GM12878 (cell line): ENCODE data around the gene TSR1. TPM values are rescaled to one million over a fixed set of nuclear protein-coding genes. Genes with fewer than 3 reads are reported as not detected.

Source experiments
- ASH2L ChIP-seq: fragments of 300-600, 200-600 bp; sonication (generic); IDR thresholded peaks from 2 replicates; pipeline ENCODE4 v1.6.1; 2017; ENCODE audit warnings: low read depth, mild to moderate bottlenecking, borderline replicate concordance
- BRCA1 ChIP-seq: IDR thresholded peaks from 2 replicates; pipeline ENCODE4 v1.6.1; 2011; ENCODE audit warnings: low read depth, low read length, improper control_type of control experiment
- CEBPZ ChIP-seq: fragments of 150-350 bp; IDR thresholded peaks from 2 replicates; pipeline ENCODE4 v1.6.1; 2016; ENCODE audit warnings: low read depth, low read length
- CHD2 ChIP-seq: IDR thresholded peaks from 2 replicates; pipeline ENCODE4 v1.6.1; 2011; ENCODE audit warnings: low read depth, low read length, improper control_type of control experiment, borderline replicate concordance
- CHD4 ChIP-seq: fragments of 200-600 bp; sonication (generic); IDR thresholded peaks from 2 replicates; pipeline ENCODE4 v1.6.1; 2016; ENCODE audit warnings: mild to moderate bottlenecking
- DPF2 ChIP-seq: fragments of 450-650 bp; IDR thresholded peaks from 2 replicates; pipeline ENCODE4 v1.6.1; 2017; ENCODE audit warnings: mild to moderate bottlenecking
- ELK1 ChIP-seq: IDR thresholded peaks from 2 replicates; pipeline ENCODE4 v1.6.1; 2012; ENCODE audit warnings: low read depth, low read length, improper control_type of control experiment
- EP300 ChIP-seq, 2 experiments: fragments of 150-350 bp in 1 of 2; IDR thresholded peaks; 2 replicates each; pipeline ENCODE4 v1.6.1; 2011 to 2012; ENCODE audit warnings: low read depth in 2 of 2, low read length in 2 of 2, borderline replicate concordance in 1 of 2, improper control_type of control experiment in 1 of 2, inconsistent platforms in 1 of 2; ENCODE audit not compliant: control insufficient read depth in 1 of 2
- JUND ChIP-seq: IDR thresholded peaks from 2 replicates; pipeline ENCODE4 v1.6.1; 2012; ENCODE audit warnings: low read depth, mild to moderate bottlenecking, low read length, improper control_type of control experiment, moderate library complexity
- MXI1 ChIP-seq: fragments of 150-350 bp; IDR thresholded peaks from 2 replicates; pipeline ENCODE4 v1.6.1; 2011; ENCODE audit warnings: low read depth, mild to moderate bottlenecking, inconsistent platforms, low read length, improper control_type of control experiment
- NFIC ChIP-seq: IDR thresholded peaks from 2 replicates; pipeline ENCODE4 v1.6.1; 2012; ENCODE audit warnings: low read depth, mild to moderate bottlenecking, inconsistent platforms, low read length, moderate library complexity
- NR2C1 ChIP-seq: fragments of 450-650 bp; IDR thresholded peaks from 2 replicates; pipeline ENCODE4 v1.6.1; 2017; ENCODE audit warnings: antibody characterized with exemption, mild to moderate bottlenecking, moderate library complexity
- RAD51 ChIP-seq: fragments of 450-650 bp; IDR thresholded peaks from 2 replicates; pipeline ENCODE4 v1.6.1; 2016; ENCODE audit warnings: moderate library complexity, mild to moderate bottlenecking, inconsistent platforms
- RBBP5 ChIP-seq: fragments of 200-600 bp; sonication (generic); conservative IDR thresholded peaks from 2 replicates; pipeline ENCODE4 v1.6.1; 2016
- RCOR1 ChIP-seq: conservative IDR thresholded peaks from 2 replicates; pipeline ENCODE4 v1.6.1; 2012; ENCODE audit warnings: low read depth, low read length, improper control_type of control experiment
- RUNX3 ChIP-seq: IDR thresholded peaks from 2 replicates; pipeline ENCODE4 v1.6.1; 2012; ENCODE audit warnings: low read length, inconsistent platforms
- SIN3A ChIP-seq: IDR thresholded peaks from 2 replicates; pipeline ENCODE4 v1.6.1; 2012; ENCODE audit warnings: low read depth, low read length, improper control_type of control experiment
- SIX5 ChIP-seq: IDR thresholded peaks from 2 replicates; pipeline ENCODE4 v1.6.1; 2011; ENCODE audit warnings: mild to moderate bottlenecking, low read depth, low read length, moderate library complexity; ENCODE audit not compliant: severe bottlenecking
- SMARCA5 ChIP-seq: fragments of 450-650 bp; IDR thresholded peaks from 2 replicates; pipeline ENCODE4 v1.6.1; 2017; ENCODE audit warnings: mild to moderate bottlenecking
- SRF ChIP-seq, 2 experiments: IDR thresholded peaks; 2 replicates each; pipeline ENCODE4 v1.6.1; 2011; ENCODE audit warnings: low read depth in 2 of 2, low read length in 2 of 2, mild to moderate bottlenecking in 1 of 2, moderate library complexity in 1 of 2
- TAF1 ChIP-seq: IDR thresholded peaks from 2 replicates; pipeline ENCODE4 v1.6.1; 2011; ENCODE audit warnings: mild to moderate bottlenecking, low read depth, low read length, borderline replicate concordance
- ZNF207 ChIP-seq: fragments of 450-650 bp; IDR thresholded peaks from 2 replicates; pipeline ENCODE4 v1.6.1; 2014; ENCODE audit warnings: antibody characterized with exemption, mild to moderate bottlenecking, borderline replicate concordance
- ZNF24 ChIP-seq: fragments of 450-650 bp; IDR thresholded peaks from 2 replicates; pipeline ENCODE4 v1.6.1; 2017; ENCODE audit warnings: antibody characterized with exemption, mild to moderate bottlenecking
- ZNF687 ChIP-seq: fragments of 450-650 bp; IDR thresholded peaks from 2 replicates; pipeline ENCODE4 v1.6.1; 2017; ENCODE audit warnings: mild to moderate bottlenecking, moderate library complexity
- polyA plus RNA-seq, 11 experiments: library from polyadenylated mRNA; depleted of rRNA in 4 of 11; unstranded in 6 of 11; stranded (reverse) in 5 of 11; fragments of >200 nt; fragmentation: Nextera tagmentation in 4 of 11; fragmentation: Illumina TruSeq in 1 of 11; extraction: Ambion mirVana in 4 of 11; extraction: Trizol in 1 of 11; gene quantifications; 1 replicate in 1 of 11; 2 replicates in 10 of 11; pipeline versions ENCODE4 v1.2.1 to v1.2.3, GENCODE V29; 2011 to 2016; ENCODE audit warnings: inconsistent platforms in 2 of 11, missing spikeins in 2 of 11, low read depth in 1 of 11
- total RNA-seq, 4 experiments: library from RNA; depleted of rRNA in 3 of 4; stranded (reverse); fragments of >200 nt in 3 of 4; fragmentation: Illumina TruSeq in 1 of 4; extraction: Trizol in 1 of 4; gene quantifications; 2 replicates each; pipeline versions ENCODE4 v1.2.1 to v1.2.3, GENCODE V29; 2013 to 2021

The TSR1 gene
- total and polyA plus RNA-seq, 10 of the 15 experiments (the other 5 are each of a cell fraction or from before 2014, with no cell fraction given), result 14.7 to 100 (median 46.9) TPM

- TF ChIP-seq SMARCA5 (0 out of 2 replicates have a peak, but pooled peaks have one; percentile 26), NFIC (no peak), RBBP5 (no peak), CEBPZ (no peak), ASH2L (peak; percentile 64; the same call in 1 of the 2 replicates), ZNF687 (no peak; the same call in none of the 2 replicates), SIN3A (peak; percentile 90), ZNF207 (peak; percentile 78), EP300 (IDR thresholded peaks at IDR 0.05; ENCODE audit: borderline replicate concordance in 1 of 2, control insufficient read depth in 1 of 2, low read depth in 2 of 2, low read length in 2 of 2) (no peak), RUNX3 (peak; percentile 44), NR2C1 (peak; percentile 99), RCOR1 (no peak), MXI1 (peak; percentile 98), RAD51 (no peak), ZNF24 (no peak), CHD4 (no peak), SRF (IDR thresholded peaks at IDR 0.05; ENCODE audit: low read depth in 2 of 2, low read length in 2 of 2) (0 out of 4 replicates have a peak, but pooled peaks of 1 of the 2 experiments have one; percentile 54), TAF1 (peak; percentile 91), ELK1 (peak; percentile 69; the same call in 1 of the 2 replicates), DPF2 (0 out of 2 replicates have a peak, but pooled peaks have one; percentile 19), BRCA1 (peak; percentile 54), CHD2 (peak; percentile 91), JUND (no peak), SIX5 (peak; percentile 49)
Measured at GRCh38 chr17:2336215-2336851, at the start of gene TSR1 (continued).
